ENCODE measurements around the gene LEF1.

LEF1 gene

GRCh38 chr4:108142870-108143269 lies 25.9 kb downstream of the LEF1 start:
- DNase-seq (ENCODE audit: low read depth): no peak
- no peak for TF ChIP-seq CTCF (IDR thresholded peaks at IDR 0.05; ENCODE audit: insufficient read depth, low read depth, low read length, missing control alignments)

GRCh38 chr4:108141213-108141950 lies 27.4 kb downstream of the LEF1 start:
- peak; percentile 47 for DNase-seq (ENCODE audit: low read depth)
- no peak overlapping the region for H3K4me3 ChIP-seq (ENCODE audit: low read depth, low read length)
- no peak for TF ChIP-seq CTCF (IDR thresholded peaks at IDR 0.05; ENCODE audit: insufficient read depth, low read depth, low read length, missing control alignments)

More at GRCh38 chr4:108142870-108143269, 25.9 kb downstream of the LEF1 start:
- no peak overlapping the region for H3K4me3 ChIP-seq (ENCODE audit: low read depth, low read length)

DNA sequence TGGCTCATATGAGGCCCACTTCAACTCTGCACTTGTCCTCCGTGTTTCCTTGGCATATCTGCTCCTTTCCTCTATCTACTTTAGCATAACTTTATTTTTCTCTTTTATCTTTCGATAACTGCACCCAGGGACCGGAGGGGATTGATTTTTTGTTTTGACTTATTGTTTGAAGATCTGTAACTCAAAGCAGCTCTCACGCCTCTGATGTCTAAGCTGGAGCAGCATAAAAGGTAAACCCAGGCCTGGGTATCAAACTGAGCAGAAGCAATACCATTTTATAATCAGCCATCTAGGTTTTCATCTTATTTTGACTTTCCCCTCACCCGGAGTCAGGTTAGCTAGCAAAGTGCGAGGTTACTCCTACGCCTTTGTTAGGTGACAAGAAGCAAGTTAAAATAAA lies 28.4 kb downstream of the LEF1 start:
- no peak for DNase-seq (ENCODE audit: low read depth)
- H3K4me3 ChIP-seq (ENCODE audit: low read depth, low read length): no peak overlapping the region
- TF ChIP-seq CTCF (IDR thresholded peaks at IDR 0.05; ENCODE audit: insufficient read depth, low read depth, low read length, missing control alignments): no peak

GRCh38 chr4:108139089-108139488 lies 29.6 kb downstream of the LEF1 start:
- no peak for TF ChIP-seq CTCF (IDR thresholded peaks at IDR 0.05; ENCODE audit: insufficient read depth, low read depth, low read length, missing control alignments)
- no peak for DNase-seq (ENCODE audit: low read depth)
- H3K4me3 ChIP-seq (ENCODE audit: low read depth, low read length): no peak overlapping the region

GRCh38 chr4:108135549-108136209 lies 33.1 kb downstream of the LEF1 start:
- peak; percentile 8 for TF ChIP-seq CTCF (IDR thresholded peaks at IDR 0.05; ENCODE audit: insufficient read depth, low read depth, low read length, missing control alignments)
- DNase-seq (ENCODE audit: low read depth): peak; percentile 27
- no peak overlapping the region for H3K4me3 ChIP-seq (ENCODE audit: low read depth, low read length)

GRCh38 chr4:108130955-108131354 lies 37.8 kb downstream of the LEF1 start:
- DNase-seq (ENCODE audit: low read depth): no peak
- H3K4me3 ChIP-seq (ENCODE audit: low read depth, low read length): no peak overlapping the region
- TF ChIP-seq CTCF (IDR thresholded peaks at IDR 0.05; ENCODE audit: insufficient read depth, low read depth, low read length, missing control alignments): no peak
